ENCODE data around the gene DPRX.

DPRX gene

GRCh38 chr19:53642381-53643099 lies 10.7 kb downstream of the DPRX start:
- no peak for TF ChIP-seq CTCF (IDR thresholded peaks at IDR 0.05; ENCODE audit: borderline replicate concordance, control extremely low read depth, extremely low read depth, insufficient read depth, missing control alignments)
- DNase-seq (ENCODE audit: low spot score), result no peak
- in situ Hi-C loops (cut with MboI; ENCODE audit: low sequenced_read_pairs, unreplicated experiment), result no loop called here

- in situ Hi-C loops (cut with MboI; ENCODE audit: low sequenced_read_pairs, unreplicated experiment), result no loop called here
- no peak for TF ChIP-seq CTCF (IDR thresholded peaks at IDR 0.05; ENCODE audit: borderline replicate concordance, control extremely low read depth, extremely low read depth, insufficient read depth, missing control alignments)
- DNase-seq (ENCODE audit: low spot score), result no peak
These were observed 12.4 kb downstream of the DPRX start for GRCh38 chr19:53644061-53644816.

- in situ Hi-C loops (cut with MboI; ENCODE audit: low sequenced_read_pairs, unreplicated experiment), result no loop called here
- DNase-seq (ENCODE audit: low spot score), result no peak
- TF ChIP-seq CTCF (IDR thresholded peaks at IDR 0.05; ENCODE audit: borderline replicate concordance, control extremely low read depth, extremely low read depth, insufficient read depth, missing control alignments), result no peak
These were observed 14.3 kb downstream of the DPRX start for GRCh38 chr19:53646144-53646543.

GRCh38 chr19:53647350-53647749 lies 15.6 kb downstream of the DPRX start:
- DNase-seq (ENCODE audit: low spot score), result no peak
- in situ Hi-C loops (cut with MboI; ENCODE audit: low sequenced_read_pairs, unreplicated experiment), result no loop called here
- no peak for TF ChIP-seq CTCF (IDR thresholded peaks at IDR 0.05; ENCODE audit: borderline replicate concordance, control extremely low read depth, extremely low read depth, insufficient read depth, missing control alignments)

GRCh38 chr19:53647792-53648191 lies 16.0 kb downstream of the DPRX start:
- no peak for DNase-seq (ENCODE audit: low spot score)
- in situ Hi-C loops (cut with MboI; ENCODE audit: low sequenced_read_pairs, unreplicated experiment), result no loop called here
- no peak for TF ChIP-seq CTCF (IDR thresholded peaks at IDR 0.05; ENCODE audit: borderline replicate concordance, control extremely low read depth, extremely low read depth, insufficient read depth, missing control alignments)

- in situ Hi-C loops (cut with MboI; ENCODE audit: low sequenced_read_pairs, unreplicated experiment), result no loop called here
- no peak for DNase-seq (ENCODE audit: low spot score)
- TF ChIP-seq CTCF (IDR thresholded peaks at IDR 0.05; ENCODE audit: borderline replicate concordance, control extremely low read depth, extremely low read depth, insufficient read depth, missing control alignments), result no peak
These were observed 18.2 kb downstream of the DPRX start for GRCh38 chr19:53649746-53650593.

Measured in GM13976 (cell line).